ENCODE results near the gene BCLAF1. TPM values are rescaled to one million over a fixed set of nuclear protein-coding genes. Genes with fewer than 3 reads are reported as not detected.

The BCLAF1 gene
- total RNA-seq, 4 donors from 2014 or later, result 88.7 to 495 (median 174) TPM

- 0% methylated on average over 8 to 58 of the region's 59 CpGs for WGBS, 2 donors (ENCODE audit: low coverage in 1 of 2)
- no peaks in the 10 kb centered on the region for H3K9me3 ChIP-seq
- peak; percentile 96 for DNase-seq
- no peaks in the 10 kb centered on the region for H3K27me3 ChIP-seq
- in situ Hi-C loops (cut with MboI; ENCODE audit: low pct_ligation_motif_present in 1 of 4, low pct_unique_long_range_greater_than_20kb in 1 of 4, low sequenced_read_pairs in 3 of 4), result no loop called here
- H3K4me1 ChIP-seq, result peaks cover 11 to 22% (median 14%) of the 10 kb centered on the region in 4 donors
- peak within 1 kb of the TSS; percentile 56 to 72 (median 65) for H3K4me3 ChIP-seq
- intact Hi-C loops (cut with DNase I; ENCODE audit: low total_unique reads), result no loop called here
- TF ChIP-seq POLR2AphosphoS5 (IDR thresholded peaks at IDR 0.05) (peak; percentile 67 to 91 (median 77)), POLR2A (IDR thresholded peaks at IDR 0.05) (no peak)
- H3K36me3 ChIP-seq, result no peaks in the 10 kb centered on the region
- H3K27ac ChIP-seq, result peak within 1 kb of the TSS; percentile 49 to 77 (median 62)
Measured at GRCh38 chr6:136249811-136250685, 39.6 kb downstream of the BCLAF1 start, which contains the start of gene MTFR2. Gene MTFR2 (minus strand): TSS chr6:136250311. CDS start chr6:136249099, 1,212 bp downstream.

DNA sequence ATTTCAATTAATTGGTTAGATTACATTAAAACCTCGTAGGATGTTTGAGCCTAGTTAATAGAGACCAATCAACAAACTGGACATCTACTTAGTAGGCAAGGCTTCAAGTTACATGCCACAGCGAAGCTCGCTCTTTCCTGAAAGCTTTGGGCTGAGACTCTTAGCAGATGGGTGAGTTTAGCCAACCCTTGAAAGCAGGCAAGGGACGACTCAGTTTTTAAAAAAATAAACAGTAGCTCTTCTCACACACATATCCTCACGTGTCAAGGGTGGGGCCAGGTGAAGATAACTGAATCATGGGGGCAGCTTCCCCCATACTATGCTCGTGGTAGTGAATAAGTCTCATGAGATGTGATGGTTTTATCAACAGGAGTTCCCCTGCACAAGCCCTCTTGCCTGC lies 40.3 kb downstream of the BCLAF1 start:
- no peaks in the 10 kb centered on the region for H3K36me3 ChIP-seq
- no peaks in the 10 kb centered on the region for H3K9me3 ChIP-seq
- TF ChIP-seq, protein P1, sequence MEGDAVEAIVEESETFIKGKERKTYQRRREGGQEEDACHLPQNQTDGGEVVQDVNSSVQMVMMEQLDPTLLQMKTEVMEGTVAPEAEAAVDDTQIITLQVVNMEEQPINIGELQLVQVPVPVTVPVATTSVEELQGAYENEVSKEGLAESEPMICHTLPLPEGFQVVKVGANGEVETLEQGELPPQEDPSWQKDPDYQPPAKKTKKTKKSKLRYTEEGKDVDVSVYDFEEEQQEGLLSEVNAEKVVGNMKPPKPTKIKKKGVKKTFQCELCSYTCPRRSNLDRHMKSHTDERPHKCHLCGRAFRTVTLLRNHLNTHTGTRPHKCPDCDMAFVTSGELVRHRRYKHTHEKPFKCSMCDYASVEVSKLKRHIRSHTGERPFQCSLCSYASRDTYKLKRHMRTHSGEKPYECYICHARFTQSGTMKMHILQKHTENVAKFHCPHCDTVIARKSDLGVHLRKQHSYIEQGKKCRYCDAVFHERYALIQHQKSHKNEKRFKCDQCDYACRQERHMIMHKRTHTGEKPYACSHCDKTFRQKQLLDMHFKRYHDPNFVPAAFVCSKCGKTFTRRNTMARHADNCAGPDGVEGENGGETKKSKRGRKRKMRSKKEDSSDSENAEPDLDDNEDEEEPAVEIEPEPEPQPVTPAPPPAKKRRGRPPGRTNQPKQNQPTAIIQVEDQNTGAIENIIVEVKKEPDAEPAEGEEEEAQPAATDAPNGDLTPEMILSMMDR (IDR thresholded peaks at IDR 0.05), result no peak
- TF ChIP-seq POLR2A (IDR thresholded peaks at IDR 0.05), result no peak
- TF ChIP-seq EP300 (IDR thresholded peaks at IDR 0.05; ENCODE audit: low read depth), result no peak
- TF ChIP-seq POLR2AphosphoS5 (IDR thresholded peaks at IDR 0.05), result no peak
- peak overlapping the region in 1 of 4 donors; percentile 66 for H3K27ac ChIP-seq
- no peaks in the 10 kb centered on the region for H3K27me3 ChIP-seq
- no peak for DNase-seq
- 11 to 31% methylated on average over 3 to 6 of the region's 6 CpGs for WGBS, 2 donors (ENCODE audit: low coverage in 1 of 2)
- H3K4me3 ChIP-seq, result peak overlapping the region in 3 of 4 donors; percentile 56 to 65 (median 65)
- intact Hi-C loops (cut with DNase I; ENCODE audit: low total_unique reads), result no loop called here
- in situ Hi-C loops (cut with MboI; ENCODE audit: low pct_ligation_motif_present in 1 of 4, low pct_unique_long_range_greater_than_20kb in 1 of 4, low sequenced_read_pairs in 3 of 4), result no loop called here
- peaks cover 11 to 22% (median 14%) of the 10 kb centered on the region in 4 donors for H3K4me1 ChIP-seq

DNA sequence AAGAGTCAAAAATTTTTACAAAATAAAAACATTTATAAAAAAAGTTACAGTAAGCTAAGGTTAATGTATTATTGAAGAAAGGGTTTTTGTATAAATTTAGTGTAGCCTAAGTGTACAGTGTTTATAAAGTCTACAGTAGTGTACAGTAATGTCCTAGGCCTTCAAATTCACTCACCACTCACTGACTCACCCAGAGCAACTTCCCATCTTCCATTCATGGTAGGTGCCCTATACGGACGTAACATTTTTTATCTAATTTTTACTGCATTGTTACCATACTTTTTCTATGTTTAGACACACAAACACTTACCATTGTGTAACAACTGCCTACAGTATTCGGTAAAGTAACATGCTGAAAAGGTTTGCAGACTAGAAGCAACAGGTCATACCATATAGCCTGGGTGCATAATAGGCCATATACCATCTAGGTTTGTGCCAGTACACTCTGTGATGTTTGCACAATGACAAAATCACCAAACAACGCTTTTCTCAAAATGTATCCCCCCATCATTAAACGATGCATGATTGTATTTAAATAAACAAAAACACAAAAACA lies 45.5 kb downstream of the BCLAF1 start:
- in situ Hi-C loops (cut with MboI; ENCODE audit: low pct_ligation_motif_present in 1 of 4, low pct_unique_long_range_greater_than_20kb in 1 of 4, low sequenced_read_pairs in 3 of 4), result no loop called here
- H3K4me1 ChIP-seq, result peaks cover under 1 to 2% (median under 1%) of the 10 kb centered on the region in 4 donors
- no peaks in the 10 kb centered on the region for H3K36me3 ChIP-seq
- TF ChIP-seq POLR2A (IDR thresholded peaks at IDR 0.05) (no peak), POLR2AphosphoS5 (IDR thresholded peaks at IDR 0.05) (no peak), EP300 (IDR thresholded peaks at IDR 0.05; ENCODE audit: low read depth) (no peak)
- TF ChIP-seq, protein P1 (IDR thresholded peaks at IDR 0.05), result no peak
- no peak overlapping the region for H3K27ac ChIP-seq
- H3K27me3 ChIP-seq, result no peaks in the 10 kb centered on the region
- no peak for DNase-seq
- no peaks in the 10 kb centered on the region for H3K9me3 ChIP-seq
- intact Hi-C loops (cut with DNase I; ENCODE audit: low total_unique reads), result no loop called here
- no peak overlapping the region for H3K4me3 ChIP-seq
- 92 to 97% methylated on average over 5 of the region's 5 CpGs for WGBS, 2 donors (ENCODE audit: low coverage in 1 of 2)

- intact Hi-C loops (cut with DNase I; ENCODE audit: low total_unique reads) (no loop called here), in situ Hi-C loops (cut with MboI; ENCODE audit: low pct_ligation_motif_present in 1 of 4, low pct_unique_long_range_greater_than_20kb in 1 of 4, low sequenced_read_pairs in 3 of 4) (no loop called here)
- no peaks in the 10 kb centered on the region for H3K4me1 ChIP-seq
- H3K36me3 ChIP-seq, result no peaks in the 10 kb centered on the region
- H3K27me3 ChIP-seq, result no peaks in the 10 kb centered on the region
- WGBS, 2 donors (ENCODE audit: low coverage in 1 of 2), result 76 to 80% methylated on average over 8 to 9 of the region's 9 CpGs
- DNase-seq, result no peak
- no peak for TF ChIP-seq POLR2AphosphoS5 (IDR thresholded peaks at IDR 0.05)
- no peak for TF ChIP-seq POLR2A (IDR thresholded peaks at IDR 0.05)
- TF ChIP-seq EP300 (IDR thresholded peaks at IDR 0.05; ENCODE audit: low read depth), result no peak
- TF ChIP-seq, protein P1 (IDR thresholded peaks at IDR 0.05), result no peak
- H3K4me3 ChIP-seq, result no peak overlapping the region
- no peaks in the 10 kb centered on the region for H3K9me3 ChIP-seq
- no peak overlapping the region for H3K27ac ChIP-seq
Measured at GRCh38 chr6:136236466-136237293, 53.0 kb downstream of the BCLAF1 start.
